T-helper 2 cell treated with Interferon-gamma antibody and Interleukin-4, amounts not matched to agents 100 ng/mL and 5 ng/mL, for 36 hours (primary cell): Measurements from ENCODE around the gene CEP85L. TPM values are rescaled to one million over a fixed set of nuclear protein-coding genes. Genes with fewer than 3 reads are reported as not detected.
"Not testable (repeated sequence)": the region's sequence is repeated elsewhere in the genome, so short reads cannot be mapped to it uniquely, and the experiment has no call there.

Experiments
- intact Hi-C: fragments of 100-400 bp; cut with micrococcal nuclease; formaldehyde crosslinking; loops from one replicate; pipeline ENCODE4 v1.15.1; 2023
- total RNA-seq: library from RNA; stranded (reverse); gene quantifications from 2 replicates; pipeline ENCODE4 v1.2.3, GENCODE V29; 2022

Gene CEP85L
- total RNA-seq, 1 donor from 2014 or later, result 41.2 TPM

- intact Hi-C loops, result no loop called here
These were observed 214.9 kb downstream of the CEP85L start for GRCh38 chr6:118436482-118436881.

GRCh38 chr6:118434147-118434546, 217.2 kb downstream of the CEP85L start:
- intact Hi-C loops, result not testable (repeated sequence)

GRCh38 chr6:118421312-118421711, 230.1 kb downstream of the CEP85L start:
- intact Hi-C loops, result not testable (repeated sequence)

GRCh38 chr6:118419448-118420394, 231.7 kb downstream of the CEP85L start:
- intact Hi-C loops, result no loop called here

Other genes with a start within 250 kb of the CEP85L start
- gene PLN, start 103.3 kb downstream of the CEP85L start, total RNA-seq, result not detected in 2 replicates
- 43.6 TPM in 2 replicates for gene ASF1A, start 242.6 kb upstream of the CEP85L start, total RNA-seq